Mesenchymal stem cell (in vitro differentiated cells and primary cell): ENCODE measurements around the gene DMWD.

ENCODE experiments used
- DNase-seq: peaks from one replicate; pipeline ENCODE4 v3.0.0-alpha.2; 2013
- H2AFZ ChIP-seq: one replicate; pipeline ENCODE4 v1.6.1; 2013; ENCODE audit warnings: low read depth, mild to moderate bottlenecking, control low read depth, inconsistent platforms, low read length, moderate library complexity
- H2AK5ac ChIP-seq: 2 replicates; pipeline ENCODE4 v1.6.1; 2013; ENCODE audit warnings: low read length, moderate library complexity, mild to moderate bottlenecking, inconsistent platforms; ENCODE audit not compliant: severe bottlenecking
- H2BK120ac ChIP-seq: one replicate; pipeline ENCODE4 v1.6.1; 2013; ENCODE audit warnings: low read depth, mild to moderate bottlenecking, inconsistent platforms, low read length, moderate library complexity
- H2BK12ac ChIP-seq, 2 experiments: one replicate each; pipeline ENCODE4 v1.6.1; 2013; ENCODE audit warnings: inconsistent platforms in 2 of 2, low read length in 2 of 2, mild to moderate bottlenecking in 2 of 2, moderate library complexity in 2 of 2, control low read depth in 1 of 2
- H2BK15ac ChIP-seq: one replicate; pipeline ENCODE4 v1.6.1; 2013; ENCODE audit warnings: mild to moderate bottlenecking, low read depth, inconsistent platforms; ENCODE audit not compliant: poor library complexity, severe bottlenecking
- H2BK5ac ChIP-seq: 2 replicates; pipeline ENCODE4 v1.6.1; 2013; ENCODE audit warnings: low read depth, mild to moderate bottlenecking, low read length, control low read depth, inconsistent platforms; ENCODE audit not compliant: poor library complexity, severe bottlenecking
- H3K14ac ChIP-seq, 2 experiments: one replicate each; pipeline ENCODE4 v1.6.1; 2013; ENCODE audit warnings: inconsistent platforms in 2 of 2, low read length in 2 of 2, control low read depth in 1 of 2, mild to moderate bottlenecking in 1 of 2, moderate library complexity in 1 of 2
- H3K18ac ChIP-seq, 2 experiments: one replicate each; pipeline ENCODE4 v1.6.1; 2013; ENCODE audit warnings: inconsistent platforms in 2 of 2, low read length in 2 of 2, control low read depth in 1 of 2, low read depth in 1 of 2, mild to moderate bottlenecking in 1 of 2
- H3K23ac ChIP-seq, 2 experiments: one replicate each; pipeline ENCODE4 v1.6.1; 2013; ENCODE audit warnings: inconsistent platforms in 2 of 2, low read length in 2 of 2, mild to moderate bottlenecking in 2 of 2, moderate library complexity in 2 of 2, control low read depth in 1 of 2
- H3K27ac ChIP-seq: 2 replicates; pipeline ENCODE4 v1.5.1; 2013; ENCODE audit warnings: mild to moderate bottlenecking, moderate library complexity, low read length, control low read depth, inconsistent platforms; ENCODE audit not compliant: poor library complexity, severe bottlenecking
- H3K27me3 ChIP-seq, 2 experiments: 2 replicates each; pipeline versions ENCODE4 v1.6.1 to v1.7.0; 2013; ENCODE audit warnings: low read length in 2 of 2, mild to moderate bottlenecking in 2 of 2, moderate library complexity in 2 of 2, control low read depth in 1 of 2, inconsistent platforms in 1 of 2; ENCODE audit not compliant: control insufficient read depth in 1 of 2, insufficient read depth in 1 of 2
- H3K36me3 ChIP-seq, 2 experiments: 2 replicates each; pipeline versions ENCODE4 v1.6.1 to v1.7.0; 2013; ENCODE audit warnings: low read length in 2 of 2, control low read depth in 1 of 2, inconsistent platforms in 1 of 2, low read depth in 1 of 2, mild to moderate bottlenecking in 1 of 2; ENCODE audit not compliant: insufficient read depth in 2 of 2, control insufficient read depth in 1 of 2
- H3K4ac ChIP-seq, 2 experiments: one replicate each; pipeline ENCODE4 v1.6.1; 2013; ENCODE audit warnings: inconsistent platforms in 2 of 2, low read length in 2 of 2, mild to moderate bottlenecking in 2 of 2, moderate library complexity in 2 of 2, control low read depth in 1 of 2, low read depth in 1 of 2
- H3K4me1 ChIP-seq: 2 replicates; pipeline ENCODE4 v1.6.1; 2013; ENCODE audit warnings: low read depth, low read length, control low read depth; ENCODE audit not compliant: control insufficient read depth, insufficient read depth
- H3K4me2 ChIP-seq: 2 replicates; pipeline ENCODE4 v1.6.1; 2013; ENCODE audit warnings: low read length, mild to moderate bottlenecking, inconsistent platforms; ENCODE audit not compliant: poor library complexity, severe bottlenecking
- H3K4me3 ChIP-seq, 2 experiments: 2 replicates each; pipeline versions ENCODE4 v1.5.1 to v1.7.0; 2013; ENCODE audit warnings: low read length in 2 of 2, mild to moderate bottlenecking in 2 of 2, control low read depth in 1 of 2, low read depth in 1 of 2; ENCODE audit not compliant: insufficient read depth in 1 of 2
- H3K79me1 ChIP-seq: replicated peaks from 2 replicates; pipeline ENCODE4 v1.6.1; 2013; ENCODE audit warnings: mild to moderate bottlenecking, control low read depth, low read length, inconsistent platforms; ENCODE audit not compliant: poor library complexity, severe bottlenecking
- H3K9ac ChIP-seq: 2 replicates; pipeline ENCODE4 v1.7.0; 2013; ENCODE audit warnings: mild to moderate bottlenecking, low read length, moderate library complexity
- H3K9me3 ChIP-seq: 2 replicates; pipeline ENCODE4 v1.7.0; 2013; ENCODE audit warnings: mild to moderate bottlenecking, low read length; ENCODE audit not compliant: control insufficient read depth
- H4K8ac ChIP-seq: one replicate; pipeline ENCODE4 v1.6.1; 2013; ENCODE audit warnings: inconsistent platforms, mild to moderate bottlenecking, low read length, moderate library complexity
- H4K91ac ChIP-seq: one replicate; pipeline ENCODE4 v1.6.1; 2013; ENCODE audit warnings: mild to moderate bottlenecking, low read length, inconsistent platforms
- WGBS: methylation state at CpG from one replicate; pipeline ENCODE4 v1.1.7; 2013; ENCODE audit warnings: mixed read lengths; 5-methylcytosine and 5-hydroxymethylcytosine counted together

The DMWD gene

GRCh38 chr19:45779231-45780145 lies 13.2 kb downstream of the DMWD start:
- H3K36me3 ChIP-seq: peaks cover 41 to 51% of the 10 kb centered on the region in 2 experiments
- no peak overlapping the region for H2AFZ ChIP-seq
- H3K27me3 ChIP-seq: no peaks in the 10 kb centered on the region
- H3K9me3 ChIP-seq: no peaks in the 10 kb centered on the region
- H2BK12ac ChIP-seq: no peak overlapping the region
- no peak overlapping the region for H3K23ac ChIP-seq
- no peak overlapping the region for H2BK120ac ChIP-seq
- H3K4me3 ChIP-seq: peak overlapping the region in 1 of 2 experiments; percentile 37
- H2AK5ac ChIP-seq: peak overlapping the region; percentile 12
- WGBS: 36% methylated on average over 47 of the region's 48 CpGs
- no peak overlapping the region for H4K91ac ChIP-seq
- H2BK15ac ChIP-seq: no peak overlapping the region
- H2BK5ac ChIP-seq: no peak overlapping the region
- H3K4me1 ChIP-seq: peaks cover 49% of the 10 kb centered on the region
- H3K4ac ChIP-seq: no peak overlapping the region
- no peak overlapping the region for H3K27ac ChIP-seq
- DNase-seq: peak; percentile 68
- no peak overlapping the region for H4K8ac ChIP-seq
- H3K18ac ChIP-seq: peak overlapping the region; percentile 18 to 30
- H3K9ac ChIP-seq: peak overlapping the region; percentile 83
- peak overlapping the region in 1 of 2 experiments; percentile 18 for H3K14ac ChIP-seq
- peaks cover 37% of the 10 kb centered on the region for H3K79me1 ChIP-seq
- no peak overlapping the region for H3K4me2 ChIP-seq

DNA sequence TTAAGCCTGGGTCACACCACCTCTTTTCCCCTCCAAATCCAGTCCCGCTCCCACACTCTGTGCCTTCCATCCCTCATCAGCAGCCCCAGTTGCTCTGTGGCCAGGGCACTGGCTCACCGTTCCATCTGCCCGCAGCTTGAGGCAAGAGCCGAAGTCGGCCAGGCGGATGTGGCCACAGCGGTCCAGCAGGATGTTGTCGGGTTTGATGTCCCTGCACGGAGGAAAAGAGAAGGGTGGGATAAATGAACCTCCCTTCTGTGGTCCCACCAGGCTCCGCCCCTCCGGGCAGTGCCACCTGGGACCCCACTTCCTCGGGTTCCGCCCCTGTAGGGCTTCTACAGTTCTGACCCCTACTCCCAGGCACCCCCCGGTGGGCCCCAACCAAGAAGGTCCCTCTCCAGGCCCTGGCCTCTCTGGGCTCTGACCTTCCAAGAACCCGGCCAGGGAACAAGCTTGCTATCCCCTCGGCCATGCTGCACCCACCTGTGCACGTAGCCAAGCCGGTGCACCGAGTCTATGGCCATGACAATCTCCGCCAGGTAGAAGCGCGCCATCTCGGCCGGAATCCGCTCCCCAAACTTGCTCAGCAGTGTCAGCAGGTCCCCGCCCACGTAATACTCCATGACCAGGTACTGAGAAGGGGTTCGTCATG lies 14.5 kb downstream of the DMWD start:
- Histone ChIP-seq H2BK5ac (no peak overlapping the region), H3K36me3 (peaks cover 45 to 49% of the 10 kb centered on the region in 2 experiments), H2BK120ac (no peak overlapping the region), H2AK5ac (no peak overlapping the region), H3K14ac (no peak overlapping the region), H3K9me3 (no peaks in the 10 kb centered on the region), H3K4me3 (no peak overlapping the region), H2BK12ac (no peak overlapping the region), H2BK15ac (no peak overlapping the region), H3K79me1 (peaks cover 32% of the 10 kb centered on the region), H3K9ac (no peak overlapping the region), H4K91ac (no peak overlapping the region), H3K4me1 (peaks cover 37% of the 10 kb centered on the region), H3K27me3 (no peaks in the 10 kb centered on the region), H3K23ac (no peak overlapping the region), H3K27ac (no peak overlapping the region), H3K4me2 (no peak overlapping the region), H2AFZ (no peak overlapping the region), H3K18ac (no peak overlapping the region), H4K8ac (no peak overlapping the region), H3K4ac (no peak overlapping the region)
- DNase-seq: no peak
- 97% methylated on average over 28 of the region's 28 CpGs for WGBS

DNA sequence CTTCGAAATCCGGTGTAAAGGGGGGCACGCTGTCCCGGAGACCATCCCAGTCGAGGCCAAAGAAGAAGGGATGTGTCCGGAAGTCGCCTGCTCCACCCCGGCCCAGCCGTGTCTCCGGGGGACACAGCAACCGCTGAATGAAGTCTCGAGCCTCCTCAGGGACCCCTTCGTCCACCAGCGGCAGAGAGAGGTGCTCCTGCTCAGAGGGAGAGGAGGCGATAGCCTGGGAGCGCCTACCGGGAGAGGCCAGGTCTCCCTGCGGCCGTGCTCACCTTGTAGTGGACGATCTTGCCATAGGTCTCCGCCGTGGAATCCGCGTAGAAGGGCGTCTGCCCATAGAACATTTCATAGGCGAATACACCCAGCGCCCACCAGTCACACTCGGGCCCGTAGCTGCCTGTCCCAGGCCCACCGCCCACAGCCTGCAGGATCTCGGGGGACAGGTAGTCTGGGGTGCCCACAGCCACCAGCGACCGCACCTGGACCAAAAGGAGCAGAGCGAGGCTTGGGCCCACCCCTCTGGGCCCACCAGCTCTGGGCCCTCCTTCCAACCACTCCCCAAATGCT lies 15.2 kb downstream of the DMWD start:
- H2BK15ac ChIP-seq: no peak overlapping the region
- H3K14ac ChIP-seq: no peak overlapping the region
- H2BK12ac ChIP-seq: no peak overlapping the region

GRCh38 chr19:45774765-45775164 lies 17.9 kb downstream of the DMWD start:
- WGBS: 90% methylated on average over 9 of the region's 9 CpGs
- no peak overlapping the region for H2BK12ac ChIP-seq
- H3K9me3 ChIP-seq: no peaks in the 10 kb centered on the region
- H3K4me1 ChIP-seq: peaks cover 21% of the 10 kb centered on the region
- no peak overlapping the region for H3K9ac ChIP-seq
- no peak overlapping the region for H4K91ac ChIP-seq
- no peak overlapping the region for H3K14ac ChIP-seq
- no peak overlapping the region for H3K23ac ChIP-seq
- no peak overlapping the region for H2AFZ ChIP-seq
- H3K4me3 ChIP-seq: no peak overlapping the region
- H3K4ac ChIP-seq: no peak overlapping the region
- peak overlapping the region; percentile 37 for H3K27ac ChIP-seq
- H3K27me3 ChIP-seq: no peaks in the 10 kb centered on the region
- peaks cover 16% of the 10 kb centered on the region for H3K79me1 ChIP-seq
- no peak overlapping the region for H2AK5ac ChIP-seq
- no peak overlapping the region for H2BK15ac ChIP-seq
- H3K36me3 ChIP-seq: peaks cover 68 to 70% of the 10 kb centered on the region in 2 experiments
- H2BK5ac ChIP-seq: no peak overlapping the region
- no peak overlapping the region for H2BK120ac ChIP-seq
- H3K18ac ChIP-seq: no peak overlapping the region
- no peak overlapping the region for H3K4me2 ChIP-seq
- no peak overlapping the region for H4K8ac ChIP-seq
- no peak for DNase-seq

More for the DNA sequence above, 15.2 kb downstream of the DMWD start:
- Histone ChIP-seq H2AFZ (no peak overlapping the region), H3K27me3 (no peaks in the 10 kb centered on the region), H3K9me3 (no peaks in the 10 kb centered on the region), H3K4me3 (no peak overlapping the region), H2BK120ac (no peak overlapping the region), H3K23ac (no peak overlapping the region), H3K4ac (no peak overlapping the region), H3K4me2 (no peak overlapping the region), H3K27ac (no peak overlapping the region), H3K79me1 (peaks cover 32% of the 10 kb centered on the region), H2AK5ac (no peak overlapping the region), H3K4me1 (peaks cover 33% of the 10 kb centered on the region), H4K8ac (no peak overlapping the region), H4K91ac (no peak overlapping the region), H2BK5ac (no peak overlapping the region), H3K18ac (no peak overlapping the region), H3K9ac (no peak overlapping the region), H3K36me3 (peaks cover 52 to 55% of the 10 kb centered on the region in 2 experiments)
- WGBS: 97% methylated on average over 34 of the region's 34 CpGs
- DNase-seq: no peak
